ENCODE data around the gene HECTD3. TPM values are rescaled to one million over a fixed set of nuclear protein-coding genes. Genes with fewer than 3 reads are reported as not detected.

The HECTD3 gene
- total RNA-seq, 4 donors from 2014 or later: 141 to 270 (median 202) TPM

DNA sequence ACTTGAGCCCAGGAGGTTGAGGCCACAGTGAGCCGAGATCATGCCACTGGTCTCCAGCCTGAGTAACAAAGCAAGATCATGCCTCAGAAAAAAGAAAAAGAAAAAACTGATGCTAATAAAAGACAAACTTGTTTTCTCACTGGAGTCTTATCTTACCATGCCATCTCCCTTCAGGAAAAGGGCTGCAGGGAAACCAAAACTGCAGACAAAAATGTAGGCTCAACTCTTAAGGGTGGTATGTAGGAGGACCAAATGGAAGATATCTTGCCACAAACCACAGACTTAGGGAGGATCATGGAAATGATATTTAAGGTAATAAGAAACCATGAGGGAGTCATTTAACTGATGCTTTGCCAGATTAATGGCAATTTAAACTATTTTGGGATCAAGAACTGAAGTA, 33.8 kb upstream of the HECTD3 start:
- Histone ChIP-seq H3K36me3 (peaks cover 0 to 15% (median 0%) of the 10 kb centered on the region in 3 donors), H3K4me3 (no peak overlapping the region), H3K9me3 (no peaks in the 10 kb centered on the region), H3K27me3 (no peaks in the 10 kb centered on the region), H3K4me1 (no peaks in the 10 kb centered on the region), H3K27ac (no peak overlapping the region)
- no peak for TF ChIP-seq POLR2A (IDR thresholded peaks at IDR 0.05)
- TF ChIP-seq, protein P1, sequence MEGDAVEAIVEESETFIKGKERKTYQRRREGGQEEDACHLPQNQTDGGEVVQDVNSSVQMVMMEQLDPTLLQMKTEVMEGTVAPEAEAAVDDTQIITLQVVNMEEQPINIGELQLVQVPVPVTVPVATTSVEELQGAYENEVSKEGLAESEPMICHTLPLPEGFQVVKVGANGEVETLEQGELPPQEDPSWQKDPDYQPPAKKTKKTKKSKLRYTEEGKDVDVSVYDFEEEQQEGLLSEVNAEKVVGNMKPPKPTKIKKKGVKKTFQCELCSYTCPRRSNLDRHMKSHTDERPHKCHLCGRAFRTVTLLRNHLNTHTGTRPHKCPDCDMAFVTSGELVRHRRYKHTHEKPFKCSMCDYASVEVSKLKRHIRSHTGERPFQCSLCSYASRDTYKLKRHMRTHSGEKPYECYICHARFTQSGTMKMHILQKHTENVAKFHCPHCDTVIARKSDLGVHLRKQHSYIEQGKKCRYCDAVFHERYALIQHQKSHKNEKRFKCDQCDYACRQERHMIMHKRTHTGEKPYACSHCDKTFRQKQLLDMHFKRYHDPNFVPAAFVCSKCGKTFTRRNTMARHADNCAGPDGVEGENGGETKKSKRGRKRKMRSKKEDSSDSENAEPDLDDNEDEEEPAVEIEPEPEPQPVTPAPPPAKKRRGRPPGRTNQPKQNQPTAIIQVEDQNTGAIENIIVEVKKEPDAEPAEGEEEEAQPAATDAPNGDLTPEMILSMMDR (IDR thresholded peaks at IDR 0.05): no peak
- no peak for DNase-seq

DNA sequence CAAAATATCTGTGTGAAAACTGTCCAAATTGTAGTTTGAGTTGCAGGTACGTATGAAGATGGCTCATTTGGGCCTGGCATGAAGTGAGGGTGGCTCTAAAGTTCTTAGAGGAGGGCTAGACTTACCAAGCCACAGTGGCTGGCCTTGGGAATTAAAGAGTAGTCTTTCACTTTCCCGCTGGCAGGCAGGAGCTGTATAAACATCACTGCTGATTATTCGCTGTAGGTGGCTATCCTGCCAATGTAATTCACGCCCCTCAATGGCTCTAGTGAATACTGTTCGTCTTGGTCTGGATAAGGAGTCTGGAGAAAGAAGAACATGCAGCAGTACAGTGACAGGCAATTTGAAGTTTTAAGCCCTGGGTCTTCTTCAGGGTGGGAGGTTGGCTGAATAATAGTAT, 32.0 kb upstream of the HECTD3 start:
- Histone ChIP-seq H3K4me3 (no peak overlapping the region), H3K27ac (no peak overlapping the region), H3K27me3 (no peaks in the 10 kb centered on the region), H3K36me3 (peaks cover 0 to 7% (median 0%) of the 10 kb centered on the region in 3 donors), H3K4me1 (no peaks in the 10 kb centered on the region), H3K9me3 (no peaks in the 10 kb centered on the region)
- TF ChIP-seq, protein P1 (IDR thresholded peaks at IDR 0.05): no peak
- no peak for TF ChIP-seq POLR2A (IDR thresholded peaks at IDR 0.05)
- DNase-seq: no peak

DNA sequence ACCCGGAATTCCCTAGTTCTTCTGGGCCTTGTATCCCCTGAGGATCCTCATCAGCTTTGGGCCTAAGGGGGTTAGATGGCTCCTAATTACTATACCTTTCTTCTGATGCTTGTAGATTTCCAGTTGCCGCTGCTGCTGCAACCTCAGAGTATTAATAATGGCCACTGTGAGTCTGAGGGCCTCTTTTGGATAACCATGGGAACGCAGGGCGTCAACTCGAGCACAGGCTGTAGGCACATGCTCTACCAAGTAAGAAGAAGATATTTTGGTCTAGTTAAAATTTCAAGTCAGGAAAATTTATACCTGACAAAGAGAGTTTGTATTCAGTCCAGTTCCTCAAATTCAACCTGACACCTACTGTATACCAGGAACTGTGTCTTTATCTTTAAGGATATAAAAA, 29.2 kb upstream of the HECTD3 start:
- no peaks in the 10 kb centered on the region for H3K27me3 ChIP-seq
- H3K4me3 ChIP-seq: no peak overlapping the region
- no peak for DNase-seq
- H3K9me3 ChIP-seq: no peaks in the 10 kb centered on the region
- TF ChIP-seq, protein P1 (IDR thresholded peaks at IDR 0.05): no peak
- no peak for TF ChIP-seq POLR2A (IDR thresholded peaks at IDR 0.05)
- H3K27ac ChIP-seq: no peak overlapping the region
- no peaks in the 10 kb centered on the region for H3K4me1 ChIP-seq
- peaks cover 0 to 14% (median 0%) of the 10 kb centered on the region in 3 donors for H3K36me3 ChIP-seq

DNA sequence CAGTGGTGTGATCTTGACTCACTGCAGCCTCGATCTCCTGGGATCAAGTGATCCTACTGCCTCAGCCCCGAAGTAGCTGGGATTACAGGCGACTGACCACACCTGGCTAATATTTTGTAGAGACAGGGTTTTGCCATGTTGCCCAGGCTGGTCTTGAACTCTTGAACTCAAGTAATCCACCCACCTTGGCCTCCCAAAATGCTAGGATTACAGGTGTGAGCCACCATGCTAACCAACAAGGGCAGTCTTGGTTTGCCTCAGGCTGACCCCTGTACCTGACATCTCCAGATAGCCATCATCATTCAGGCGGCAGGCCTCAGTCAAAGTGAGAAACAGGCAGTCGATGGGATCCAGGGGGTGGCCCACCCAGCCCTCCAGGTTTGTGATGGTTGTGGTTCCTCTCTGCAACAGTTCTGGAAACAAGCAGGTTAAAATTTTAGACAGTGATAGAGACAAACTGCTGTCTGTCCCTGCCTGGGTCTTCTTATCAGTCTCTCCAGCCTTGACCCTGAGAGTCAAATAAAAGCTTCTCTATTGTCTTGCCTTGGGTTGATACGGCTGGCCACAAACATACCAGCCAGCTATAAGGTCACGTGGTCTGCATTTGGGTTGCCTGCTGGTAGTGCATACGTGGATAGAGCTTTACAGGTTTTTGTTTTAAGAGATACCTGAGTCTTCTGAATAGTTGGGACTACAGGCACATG, 27.7 kb upstream of the HECTD3 start:
- Histone ChIP-seq H3K4me3 (no peak overlapping the region), H3K4me1 (no peaks in the 10 kb centered on the region), H3K27ac (no peak overlapping the region), H3K36me3 (peaks cover 0 to 29% (median 0%) of the 10 kb centered on the region in 3 donors), H3K27me3 (no peaks in the 10 kb centered on the region), H3K9me3 (no peaks in the 10 kb centered on the region)
- no peak for TF ChIP-seq POLR2A (IDR thresholded peaks at IDR 0.05)
- TF ChIP-seq, protein P1 (IDR thresholded peaks at IDR 0.05): no peak
- DNase-seq: no peak

DNA sequence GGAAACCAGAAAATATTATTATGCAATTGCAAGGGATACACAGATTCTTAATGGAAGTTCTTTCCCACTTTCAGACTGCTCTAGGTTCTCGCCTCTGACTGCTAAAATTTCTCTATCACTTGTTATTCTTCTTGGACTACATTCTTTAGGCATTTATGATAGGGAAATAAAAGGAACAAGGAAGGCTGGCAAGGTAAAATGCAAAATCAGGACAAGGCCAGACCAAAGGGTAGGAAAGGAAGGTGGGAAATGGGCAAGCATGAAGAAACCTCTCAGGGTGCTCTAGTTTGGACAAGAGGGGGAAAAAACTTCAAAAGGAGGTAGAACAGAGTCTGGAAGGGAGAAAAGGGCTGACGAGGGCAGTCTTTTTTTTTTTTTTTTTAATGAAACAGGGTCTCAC, 27.1 kb upstream of the HECTD3 start:
- H3K4me3 ChIP-seq: no peak overlapping the region
- TF ChIP-seq POLR2A (IDR thresholded peaks at IDR 0.05): no peak
- TF ChIP-seq, protein P1 (IDR thresholded peaks at IDR 0.05): no peak

More for the DNA sequence above, 27.1 kb upstream of the HECTD3 start:
- H3K27me3 ChIP-seq: no peaks in the 10 kb centered on the region
- no peak overlapping the region for H3K27ac ChIP-seq
- H3K9me3 ChIP-seq: no peaks in the 10 kb centered on the region
- peaks cover 0 to 27% (median 0%) of the 10 kb centered on the region in 3 donors for H3K36me3 ChIP-seq
- no peaks in the 10 kb centered on the region for H3K4me1 ChIP-seq
- no peak for DNase-seq

Data from Peyer's patch (tissue), 4 donors.